HS-27A (cell line): Measurements from ENCODE around the gene KCNMB2.

Experiments used
- DNase-seq: peaks from one replicate; pipeline ENCODE4 v3.0.0-alpha.2; 2012; ENCODE audit warnings: low read depth, missing footprints

KCNMB2 gene

DNA sequence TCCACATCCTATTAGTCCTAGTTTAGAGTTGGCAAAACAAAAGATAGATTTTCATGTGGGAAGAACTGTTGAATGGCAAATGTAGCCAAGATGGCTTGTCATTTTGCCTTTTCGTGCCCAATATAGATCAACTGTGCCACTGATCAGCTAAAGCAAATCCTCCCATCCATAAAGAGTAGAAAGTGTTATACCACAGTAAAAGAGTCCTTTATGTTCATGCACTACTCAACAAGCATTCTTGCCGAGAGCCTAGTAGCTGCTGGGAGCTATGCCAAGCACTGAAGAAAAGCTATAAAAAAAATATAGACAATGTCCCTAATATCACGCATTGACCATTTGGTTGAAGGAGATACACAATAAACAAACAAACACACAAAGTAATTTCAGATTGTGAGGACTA, 225.2 kb downstream of the KCNMB2 start:
- no peak for DNase-seq

- no peak for DNase-seq
Observed at GRCh38 chr3:178762385-178762784, 226.1 kb downstream of the KCNMB2 start.

- DNase-seq, result no peak
Observed at GRCh38 chr3:178765472-178765871, 229.2 kb downstream of the KCNMB2 start.

- no peak for DNase-seq
Observed at GRCh38 chr3:178767581-178767980, 231.3 kb downstream of the KCNMB2 start.

- DNase-seq, result no peak
Observed at GRCh38 chr3:178768072-178768864, 232.0 kb downstream of the KCNMB2 start.

DNA sequence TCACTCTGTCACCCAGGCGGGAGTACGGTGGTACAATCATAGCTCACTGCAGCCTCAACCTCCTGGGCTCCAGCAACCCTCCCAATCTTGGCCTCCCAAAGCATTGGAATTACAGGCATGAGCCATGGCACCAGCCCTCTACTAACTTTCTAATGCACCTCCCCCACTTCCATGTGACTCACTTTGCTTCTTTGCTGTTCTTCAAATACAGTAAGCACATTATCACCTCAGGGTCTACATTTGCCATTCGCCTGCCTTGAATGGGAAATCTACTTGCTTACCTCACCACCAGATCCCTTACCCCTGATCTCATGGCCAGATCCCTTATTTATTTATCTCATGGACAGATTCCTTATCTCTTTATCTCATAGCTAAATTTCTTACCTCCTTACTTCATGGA, 235.3 kb downstream of the KCNMB2 start:
- DNase-seq, result no peak

DNA sequence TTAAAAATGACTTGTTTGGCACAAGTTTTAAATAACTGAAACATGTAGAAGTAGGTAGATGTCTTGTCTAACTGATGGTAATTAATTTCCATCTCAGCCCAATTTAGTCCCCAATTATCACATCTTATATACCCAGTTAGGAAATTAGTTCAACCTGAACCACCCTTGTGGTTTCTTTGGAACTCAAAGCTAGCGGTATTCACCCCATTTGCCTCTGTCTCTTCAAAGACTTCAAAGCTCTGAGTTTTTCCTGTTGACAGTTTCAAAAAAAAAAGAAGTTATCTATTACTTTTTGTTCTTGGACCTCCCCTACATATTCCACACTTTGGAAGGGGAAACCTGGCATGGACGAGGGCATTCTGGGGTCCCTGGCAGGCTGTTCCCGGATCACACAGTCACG, 236.5 kb downstream of the KCNMB2 start:
- DNase-seq, result no peak

DNA sequence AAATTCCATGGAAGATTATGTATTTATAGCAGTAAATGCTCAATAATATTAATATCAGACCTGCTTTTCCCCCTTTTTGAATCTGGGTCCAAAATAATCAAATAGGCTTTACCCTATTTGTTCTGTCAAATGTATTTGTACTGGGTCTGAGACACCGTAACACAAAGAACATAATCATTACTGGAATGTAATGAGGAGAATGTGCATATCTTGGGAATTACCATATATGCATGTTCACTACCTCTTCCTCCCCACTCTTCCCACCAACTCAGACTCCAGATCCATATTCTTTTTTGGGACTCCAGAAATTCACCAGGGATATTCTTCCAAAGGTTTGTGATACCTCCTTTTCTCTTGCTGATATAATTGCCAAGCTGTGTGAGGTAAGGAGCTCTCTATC, 237.1 kb downstream of the KCNMB2 start:
- DNase-seq, result no peak

DNA sequence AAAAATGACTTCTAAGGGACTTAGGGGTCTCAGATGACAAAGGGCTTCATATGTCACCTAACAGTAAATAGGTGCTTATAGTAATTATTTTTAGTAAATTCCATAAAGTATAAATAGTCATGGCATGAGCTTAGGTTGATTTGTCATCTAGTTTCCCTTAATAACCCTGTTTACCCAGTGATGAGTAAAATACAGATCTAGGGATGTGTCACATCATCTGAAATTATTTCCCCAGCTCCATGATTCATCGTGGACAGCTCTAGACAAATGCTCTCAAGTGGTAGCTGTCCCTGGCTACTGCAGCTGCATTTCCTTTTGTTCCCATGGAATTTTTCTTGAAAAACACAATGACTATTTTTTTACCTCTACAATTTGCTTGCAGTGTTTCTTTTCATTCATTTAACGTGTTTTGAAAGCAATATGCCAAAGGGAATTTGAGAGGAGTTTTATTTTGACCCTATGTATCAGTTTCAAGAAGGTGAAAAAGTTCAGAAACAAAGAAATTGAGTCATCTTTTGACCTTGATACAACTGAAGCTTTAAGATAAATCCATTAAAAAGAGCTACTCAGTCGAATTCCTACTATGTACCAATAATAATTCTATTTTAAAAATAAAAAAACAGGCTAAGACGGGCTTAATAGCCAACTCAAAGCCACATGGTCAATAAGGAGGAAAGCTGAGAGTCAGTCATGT, 241.6 kb downstream of the KCNMB2 start:
- peak; percentile 17 for DNase-seq

DNA sequence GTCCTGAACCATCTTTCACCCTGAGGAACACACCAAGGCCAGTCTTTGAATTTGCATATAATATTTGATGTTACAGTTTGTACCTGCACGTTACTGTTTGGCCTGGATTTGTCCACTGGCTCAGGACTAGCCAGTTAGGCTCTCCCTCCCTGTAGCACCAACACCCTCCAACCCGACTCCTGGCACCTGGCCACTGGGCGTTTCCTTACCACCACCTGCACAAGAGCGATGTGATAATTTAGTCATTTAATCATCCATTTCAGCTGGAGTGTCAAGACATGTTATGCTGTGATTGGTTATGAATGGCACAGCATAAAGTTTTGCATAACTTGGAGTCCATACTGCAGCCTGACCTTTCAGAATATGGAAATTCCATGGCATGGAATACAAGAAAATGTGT, 242.4 kb downstream of the KCNMB2 start:
- no peak for DNase-seq

DNA sequence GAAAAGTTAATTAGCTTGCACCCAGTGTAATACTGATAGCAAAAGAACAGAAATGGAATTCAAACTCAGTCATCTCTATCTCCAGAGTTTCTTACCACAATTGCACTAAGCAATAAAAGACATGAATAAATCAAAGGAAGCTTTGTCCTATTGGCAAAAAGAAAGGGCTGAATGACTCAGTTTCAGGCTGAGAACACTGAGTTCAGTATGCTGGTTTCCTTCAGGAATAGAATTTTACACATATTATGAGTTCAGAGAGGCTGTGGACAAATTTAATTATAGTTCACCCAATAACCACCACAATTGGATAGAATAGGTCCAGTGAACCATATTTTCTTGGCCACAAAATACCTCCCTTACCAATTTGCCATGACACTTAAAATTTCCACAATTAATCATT, 249.7 kb downstream of the KCNMB2 start:
- DNase-seq, result no peak

GRCh38 chr3:178787960-178788359, 251.7 kb downstream of the KCNMB2 start:
- no peak for DNase-seq

- DNase-seq, result no peak
Observed at GRCh38 chr3:178794711-178795110, 258.5 kb downstream of the KCNMB2 start.

DNA sequence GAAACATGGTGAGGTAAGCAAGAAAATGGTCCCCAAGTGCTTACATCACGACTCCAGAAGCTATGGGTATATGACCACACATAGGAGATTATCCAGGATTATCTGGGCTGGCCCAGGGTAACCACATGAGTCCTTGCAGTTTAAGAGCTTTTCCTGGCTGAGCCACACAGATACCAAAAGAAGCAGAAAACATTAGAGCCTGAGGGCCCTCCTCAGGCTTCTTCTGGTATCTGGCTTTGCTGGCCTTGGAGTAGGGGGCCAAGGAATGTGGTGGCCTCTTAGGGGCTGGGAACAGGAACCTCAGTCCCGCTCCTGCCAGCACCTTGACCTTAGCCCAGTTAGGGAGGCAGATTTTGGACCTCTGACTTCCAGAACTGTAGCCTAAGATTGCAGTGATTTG, 259.1 kb downstream of the KCNMB2 start:
- DNase-seq, result no peak

DNA sequence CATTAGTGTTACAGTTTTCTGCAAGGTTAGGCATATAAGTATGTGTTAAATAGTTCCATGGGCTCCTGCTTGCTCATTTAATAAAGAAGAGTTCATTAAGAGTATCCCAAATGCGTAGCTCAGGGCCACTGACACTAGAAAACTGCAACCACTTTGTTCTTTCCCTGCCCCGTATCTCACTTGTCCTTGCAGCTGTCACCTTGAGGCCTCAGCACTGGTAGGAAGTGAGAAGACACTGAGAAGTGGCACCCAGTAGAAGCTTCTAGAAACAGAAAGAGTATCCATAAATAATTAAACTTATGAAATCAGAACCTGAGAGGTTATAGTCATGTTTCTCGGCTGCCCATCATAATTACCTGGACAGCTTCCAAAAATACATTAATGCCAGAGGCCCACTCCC, 266.0 kb downstream of the KCNMB2 start:
- DNase-seq, result no peak

DNA sequence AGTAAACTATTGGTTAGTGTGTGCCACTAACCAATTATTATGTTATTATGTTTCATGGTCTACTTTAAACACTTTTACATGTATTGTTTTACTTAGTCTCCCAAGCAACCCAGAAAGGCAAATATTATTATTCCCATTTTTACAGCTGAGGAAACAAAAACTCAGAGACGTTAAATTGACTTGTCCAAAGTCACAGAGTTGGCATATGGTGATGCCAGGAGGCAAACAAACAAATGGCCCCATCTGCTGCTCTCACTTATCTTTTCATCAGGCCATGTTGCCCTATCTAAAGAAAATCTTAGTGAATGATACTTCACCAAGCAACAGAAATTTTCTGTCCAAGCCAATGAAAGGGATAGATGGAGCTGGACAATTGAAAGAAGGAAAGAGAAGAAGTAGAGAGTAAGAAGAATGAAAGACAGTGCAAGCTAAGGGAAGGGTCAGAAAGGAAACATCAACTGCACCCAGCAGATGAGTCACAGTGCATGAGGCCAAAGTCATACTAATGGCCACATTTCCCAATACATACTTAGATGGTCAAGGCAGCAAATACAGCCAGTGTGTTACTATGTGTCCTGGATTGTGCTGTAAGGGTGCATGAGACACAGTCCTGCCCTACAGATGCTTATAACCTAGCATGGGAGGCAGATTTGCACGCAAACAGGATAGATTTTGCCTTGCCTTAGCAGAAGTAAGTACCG, 266.9 kb downstream of the KCNMB2 start:
- no peak for DNase-seq

DNA sequence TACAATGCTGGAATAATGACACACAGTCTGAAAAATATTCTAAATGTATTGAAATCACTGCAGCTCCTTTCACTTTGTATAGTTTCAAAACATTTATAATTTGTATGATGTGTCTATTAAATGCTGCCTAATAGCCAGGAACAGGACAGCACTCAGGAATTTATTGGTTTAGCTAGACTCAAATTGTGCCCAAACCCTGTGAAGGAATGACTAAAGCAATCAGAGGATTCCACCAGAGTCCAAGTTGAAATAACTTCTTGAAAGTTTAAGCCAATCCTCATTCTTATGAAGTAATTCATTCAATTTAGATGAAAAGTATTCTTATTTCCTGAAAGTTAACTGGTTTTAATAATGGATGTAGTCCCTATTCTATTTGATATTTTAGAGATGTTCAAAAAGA, 268.4 kb downstream of the KCNMB2 start:
- DNase-seq, result no peak

DNA sequence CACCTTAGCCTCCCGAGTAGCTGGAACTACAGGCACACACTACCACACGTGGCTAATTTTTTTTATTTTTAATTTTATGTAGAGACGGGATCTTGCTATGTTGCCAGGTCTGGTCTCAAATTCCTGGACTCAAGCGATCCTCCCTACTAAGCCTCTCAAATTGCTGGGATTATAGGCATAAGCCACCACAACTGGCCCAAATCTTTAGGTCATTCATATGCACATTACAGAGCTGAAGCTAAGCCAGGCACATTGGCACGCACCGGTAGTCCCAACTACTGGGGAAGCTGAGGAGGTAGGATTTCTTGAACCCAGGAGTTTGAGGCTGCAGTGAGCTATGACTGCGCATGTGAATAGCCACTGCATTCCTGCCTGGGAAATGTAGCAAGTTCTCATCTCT, 269.5 kb downstream of the KCNMB2 start:
- DNase-seq, result no peak

DNA sequence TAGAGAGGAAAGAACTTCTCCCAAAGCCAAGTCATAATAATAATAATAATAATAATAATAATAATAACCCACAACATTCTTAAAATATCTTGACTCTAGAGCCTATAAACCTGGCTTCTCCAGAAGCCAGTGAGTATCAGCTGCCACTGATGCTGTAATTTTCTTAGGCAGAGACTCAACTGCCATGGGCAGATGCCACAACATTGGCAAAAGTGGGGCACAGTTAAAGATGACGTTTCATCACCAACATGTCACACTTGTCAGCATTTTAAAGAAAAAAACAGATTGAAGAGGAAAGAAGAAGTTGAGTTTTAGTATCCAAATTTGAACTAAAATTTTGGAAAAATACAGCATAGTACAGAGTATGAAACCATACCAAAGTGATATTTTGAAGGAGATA, 270.4 kb downstream of the KCNMB2 start:
- no peak for DNase-seq

- no peak for DNase-seq
Observed at GRCh38 chr3:178807694-178808093, 271.5 kb downstream of the KCNMB2 start.

GRCh38 chr3:178808748-178809147, 272.5 kb downstream of the KCNMB2 start:
- DNase-seq, result no peak

DNA sequence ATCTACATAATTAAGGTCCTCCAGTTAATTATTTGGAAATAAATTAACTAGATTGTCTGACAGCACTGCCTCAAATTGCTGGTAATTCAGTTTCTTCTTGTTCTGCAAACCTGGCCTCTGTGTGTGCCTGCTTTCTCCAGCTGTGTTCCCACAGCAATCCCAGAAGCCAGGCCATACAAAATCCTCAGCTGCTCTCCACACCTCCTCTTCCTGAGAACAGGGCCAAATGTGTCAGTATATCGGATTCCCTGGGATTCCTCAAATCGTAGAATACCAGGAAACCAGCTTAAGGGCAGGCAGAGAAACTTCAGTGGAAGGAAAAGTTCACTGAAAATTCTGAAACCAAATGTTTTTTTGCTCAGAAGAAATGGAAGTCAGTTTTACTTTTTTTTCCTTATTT, 273.9 kb downstream of the KCNMB2 start:
- no peak for DNase-seq

GRCh38 chr3:178822722-178823121, 286.5 kb downstream of the KCNMB2 start:
- DNase-seq, result no peak
